Measurements from ENCODE around the gene USP7. TPM values are rescaled to one million over a fixed set of nuclear protein-coding genes. Genes with fewer than 3 reads are reported as not detected.
"Not testable (repeated sequence)": the region's sequence is repeated elsewhere in the genome, so short reads cannot be mapped to it uniquely, and the experiment has no call there.

Gene USP7
- total and polyA plus RNA-seq, 3 experiments from 2014 or later = 12.6 to 192 (median 189) TPM

DNA sequence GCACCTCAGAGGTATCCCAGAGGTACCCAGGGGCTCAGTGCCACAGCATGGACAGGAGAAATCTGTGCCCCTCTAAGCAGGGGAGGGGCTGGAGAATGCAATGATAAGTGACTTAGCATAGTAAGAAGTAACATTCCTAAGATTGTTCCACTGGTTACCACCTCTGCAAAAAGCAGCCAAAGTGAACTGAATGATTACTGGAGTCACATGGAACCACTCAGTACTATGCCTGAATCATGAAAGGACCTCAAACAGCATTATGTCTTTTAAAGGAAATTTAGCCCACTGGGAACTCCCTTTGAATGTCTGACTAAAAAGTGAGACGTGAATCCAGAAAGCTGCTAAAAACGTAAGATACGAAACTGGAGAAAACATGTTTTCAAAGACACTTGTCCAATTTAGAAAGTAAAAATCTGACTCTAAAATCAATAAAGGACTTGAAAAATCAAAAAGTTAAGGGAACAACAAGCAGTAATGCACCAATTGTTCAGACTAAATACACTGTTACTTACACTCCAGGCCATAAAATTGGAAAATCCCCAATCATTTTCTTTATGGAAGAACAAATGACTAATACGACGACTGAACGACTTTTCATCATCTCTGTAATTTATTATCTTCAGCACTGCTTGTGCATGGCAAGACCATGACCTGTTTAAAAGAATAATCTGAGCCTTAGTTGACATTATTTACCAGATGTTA is 42.9 kb downstream of the USP7 start:
- H3K27ac Mint-ChIP-seq = no peak overlapping the region
- no peak for DNase-seq
- H3K36me3 ChIP-seq (ENCODE audit: insufficient read depth, low read length) = peaks cover 66% of the 10 kb centered on the region
- H3K4me3 Mint-ChIP-seq = no peak overlapping the region
- no peak overlapping the region for H3K4me3 ChIP-seq (ENCODE audit: low read length)
- H3K9me3 ChIP-seq (ENCODE audit: low read length) = no peaks in the 10 kb centered on the region
- H3K4me1 ChIP-seq (ENCODE audit: insufficient read depth, low read length) = peaks cover 14% of the 10 kb centered on the region
- H3K27me3 Mint-ChIP-seq = no peaks in the 10 kb centered on the region
- H3K27ac ChIP-seq (ENCODE audit: low read depth, low read length) = no peak overlapping the region
- no peaks in the 10 kb centered on the region for H3K27me3 ChIP-seq (ENCODE audit: insufficient read depth, low read length, poor library complexity, severe bottlenecking)
- POLR2A ChIA-PET = no interaction called here
- CTCF ChIA-PET = interaction anchor here (1.1 to 1.3 kb wide), 2 partner anchors 14 to 16 kb away, joined by 3 to 4 read pairs; no protein-coding TSS in a partner anchor
- H3K36me3 Mint-ChIP-seq = peaks cover 5 to 98% (median 24%) of the 10 kb centered on the region in 3 donors
- H3K9me3 Mint-ChIP-seq = no peaks in the 10 kb centered on the region
- peaks cover 35 to 63% (median 52%) of the 10 kb centered on the region in 3 donors for H3K4me1 Mint-ChIP-seq

- CTCF ChIA-PET = interaction anchor here (1.3 kb wide), 1 partner anchor 16 kb away, joined by 4 read pairs; no protein-coding TSS in a partner anchor
- Mint-ChIP-seq H3K4me3 (peak overlapping the region in 2 of 7 donors; percentile 17), H3K27me3 (no peaks in the 10 kb centered on the region), H3K36me3 (peaks cover 5 to 97% (median 22%) of the 10 kb centered on the region in 3 donors), H3K4me1 (peaks cover 32 to 60% (median 50%) of the 10 kb centered on the region in 3 donors), H3K9me3 (no peaks in the 10 kb centered on the region), H3K27ac (peak overlapping the region in 6 of 8 donors; percentile 11 to 85 (median 57))
- peaks cover 72% of the 10 kb centered on the region for H3K36me3 ChIP-seq (ENCODE audit: insufficient read depth, low read length)
- no peak for DNase-seq
- no peak overlapping the region for H3K27ac ChIP-seq (ENCODE audit: low read depth, low read length)
- H3K27me3 ChIP-seq (ENCODE audit: insufficient read depth, low read length, poor library complexity, severe bottlenecking) = no peaks in the 10 kb centered on the region
- POLR2A ChIA-PET = no interaction called here
- peaks cover 14% of the 10 kb centered on the region for H3K4me1 ChIP-seq (ENCODE audit: insufficient read depth, low read length)
- no peaks in the 10 kb centered on the region for H3K9me3 ChIP-seq (ENCODE audit: low read length)
- no peak overlapping the region for H3K4me3 ChIP-seq (ENCODE audit: low read length)
Measured at GRCh38 chr16:8919934-8920462, 43.7 kb downstream of the USP7 start.

GRCh38 chr16:8919089-8919933 is 44.4 kb downstream of the USP7 start:
- H3K4me3 ChIP-seq (ENCODE audit: low read length) = no peak overlapping the region
- Mint-ChIP-seq H3K9me3 (no peaks in the 10 kb centered on the region), H3K4me3 (peak overlapping the region in 4 of 7 donors; percentile 0 to 46 (median 17)), H3K27ac (peak overlapping the region in 6 of 8 donors; percentile 11 to 85 (median 57)), H3K4me1 (peaks cover 30 to 57% (median 48%) of the 10 kb centered on the region in 3 donors), H3K27me3 (no peaks in the 10 kb centered on the region), H3K36me3 (peaks cover 7 to 97% (median 22%) of the 10 kb centered on the region in 3 donors)
- ChIA-PET POLR2A (no interaction called here), CTCF (interaction anchor here (1.3 kb wide), 1 partner anchor 17 kb away, joined by 4 read pairs; no protein-coding TSS in a partner anchor)
- H3K27me3 ChIP-seq (ENCODE audit: insufficient read depth, low read length, poor library complexity, severe bottlenecking) = no peaks in the 10 kb centered on the region
- peaks cover 79% of the 10 kb centered on the region for H3K36me3 ChIP-seq (ENCODE audit: insufficient read depth, low read length)
- H3K4me1 ChIP-seq (ENCODE audit: insufficient read depth, low read length) = peaks cover 14% of the 10 kb centered on the region
- no peak overlapping the region for H3K27ac ChIP-seq (ENCODE audit: low read depth, low read length)
- DNase-seq = no peak
- H3K9me3 ChIP-seq (ENCODE audit: low read length) = no peaks in the 10 kb centered on the region

DNA sequence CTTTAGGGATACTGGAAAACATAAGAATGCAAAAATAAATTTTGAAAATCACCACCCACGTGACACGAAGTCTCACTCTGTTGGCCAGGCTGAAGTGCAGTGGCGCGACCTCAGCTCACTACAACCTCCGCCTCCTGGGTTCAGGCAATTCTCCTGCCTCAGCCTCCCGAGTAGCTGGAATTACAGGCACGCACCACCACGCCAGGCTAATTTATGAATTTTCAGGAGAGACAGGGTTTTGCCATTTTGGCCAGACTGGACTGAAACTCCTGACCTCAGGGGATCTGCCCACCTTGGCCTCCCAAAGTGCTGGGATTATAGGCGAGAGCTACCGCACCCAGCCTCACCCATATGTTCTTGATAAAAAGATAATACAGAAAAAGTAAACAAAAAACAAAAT is 46.4 kb downstream of the USP7 start:
- H3K27ac ChIP-seq (ENCODE audit: low read depth, low read length); H3K4me3 Mint-ChIP-seq; H3K4me3 ChIP-seq (ENCODE audit: low read length); H3K27me3 ChIP-seq (ENCODE audit: insufficient read depth, low read length, poor library complexity, severe bottlenecking); H3K27me3 Mint-ChIP-seq; POLR2A ChIA-PET; H3K27ac Mint-ChIP-seq; H3K9me3 ChIP-seq (ENCODE audit: low read length); H3K9me3 Mint-ChIP-seq; CTCF ChIA-PET; DNase-seq: not testable (repeated sequence)
- Histone ChIP-seq H3K4me1 (ENCODE audit: insufficient read depth, low read length) (peaks cover 14% of the 10 kb centered on the region), H3K36me3 (ENCODE audit: insufficient read depth, low read length) (peaks cover 76% of the 10 kb centered on the region)
- peaks cover 31 to 51% (median 44%) of the 10 kb centered on the region in 3 donors for H3K4me1 Mint-ChIP-seq
- H3K36me3 Mint-ChIP-seq = peaks cover 10 to 96% (median 24%) of the 10 kb centered on the region in 3 donors

- peaks cover 73% of the 10 kb centered on the region for H3K36me3 ChIP-seq (ENCODE audit: insufficient read depth, low read length)
- Mint-ChIP-seq H3K36me3 (peaks cover 10 to 96% (median 24%) of the 10 kb centered on the region in 3 donors), H3K9me3 (no peaks in the 10 kb centered on the region), H3K27ac (peak overlapping the region in 2 of 8 donors; percentile 20 to 26), H3K4me1 (peaks cover 32 to 50% (median 41%) of the 10 kb centered on the region in 3 donors), H3K4me3 (no peak overlapping the region), H3K27me3 (no peaks in the 10 kb centered on the region)
- no peak for DNase-seq
- H3K9me3 ChIP-seq (ENCODE audit: low read length) = no peaks in the 10 kb centered on the region
- ChIA-PET POLR2A (interaction anchor here (0.6 kb wide), 1 partner anchor 20 kb away, joined by 3 read pairs; no protein-coding TSS in a partner anchor), CTCF (no interaction called here)
- no peak overlapping the region for H3K27ac ChIP-seq (ENCODE audit: low read depth, low read length)
- no peaks in the 10 kb centered on the region for H3K27me3 ChIP-seq (ENCODE audit: insufficient read depth, low read length, poor library complexity, severe bottlenecking)
- H3K4me3 ChIP-seq (ENCODE audit: low read length) = no peak overlapping the region
- peaks cover 14% of the 10 kb centered on the region for H3K4me1 ChIP-seq (ENCODE audit: insufficient read depth, low read length)
Measured at GRCh38 chr16:8916541-8917225, 47.0 kb downstream of the USP7 start.

- Mint-ChIP-seq H3K4me1 (peaks cover 33 to 50% (median 37%) of the 10 kb centered on the region in 3 donors), H3K36me3 (peaks cover 10 to 96% (median 25%) of the 10 kb centered on the region in 3 donors), H3K9me3 (no peaks in the 10 kb centered on the region), H3K27me3 (no peaks in the 10 kb centered on the region), H3K27ac (peak overlapping the region in 3 of 8 donors; percentile 20 to 32 (median 29)), H3K4me3 (no peak overlapping the region)
- Histone ChIP-seq H3K4me3 (ENCODE audit: low read length) (no peak overlapping the region), H3K9me3 (ENCODE audit: low read length) (no peaks in the 10 kb centered on the region), H3K27me3 (ENCODE audit: insufficient read depth, low read length, poor library complexity, severe bottlenecking) (no peaks in the 10 kb centered on the region), H3K4me1 (ENCODE audit: insufficient read depth, low read length) (peaks cover 14% of the 10 kb centered on the region), H3K36me3 (ENCODE audit: insufficient read depth, low read length) (peaks cover 76% of the 10 kb centered on the region), H3K27ac (ENCODE audit: low read depth, low read length) (no peak overlapping the region)
- CTCF ChIA-PET = no interaction called here
- DNase-seq = no peak
- POLR2A ChIA-PET = interaction anchor here (0.6 kb wide), 1 partner anchor 21 kb away, joined by 3 read pairs; no protein-coding TSS in a partner anchor
Measured at GRCh38 chr16:8915722-8916301, 47.9 kb downstream of the USP7 start.

GRCh38 chr16:8914098-8914497 is 49.6 kb downstream of the USP7 start:
- no peak overlapping the region for H3K27ac ChIP-seq (ENCODE audit: low read depth, low read length)
- no peak for DNase-seq
- Mint-ChIP-seq H3K9me3 (no peaks in the 10 kb centered on the region), H3K27ac (peak overlapping the region in 4 of 8 donors; percentile 46 to 61 (median 50)), H3K27me3 (no peaks in the 10 kb centered on the region), H3K4me3 (no peak overlapping the region), H3K36me3 (peaks cover 5 to 95% (median 26%) of the 10 kb centered on the region in 3 donors), H3K4me1 (peaks cover 24 to 49% (median 32%) of the 10 kb centered on the region in 3 donors)
- no peaks in the 10 kb centered on the region for H3K27me3 ChIP-seq (ENCODE audit: insufficient read depth, low read length, poor library complexity, severe bottlenecking)
- H3K4me1 ChIP-seq (ENCODE audit: insufficient read depth, low read length) = peaks cover 8% of the 10 kb centered on the region
- POLR2A ChIA-PET = no interaction called here
- H3K4me3 ChIP-seq (ENCODE audit: low read length) = no peak overlapping the region
- H3K9me3 ChIP-seq (ENCODE audit: low read length) = no peaks in the 10 kb centered on the region
- CTCF ChIA-PET = interaction anchor here (1.2 to 1.3 kb wide), 2 partner anchors 22 to 95 kb away, joined by 3 read pairs; no protein-coding TSS in a partner anchor
- peaks cover 76% of the 10 kb centered on the region for H3K36me3 ChIP-seq (ENCODE audit: insufficient read depth, low read length)

Measured in CD8-positive, alpha-beta memory T cell (primary cell).